Testis (tissue), 2 donors: ENCODE data around the gene ZCCHC7.

Source experiments
- POLR2A ChIP-seq: fragments of 450-650 bp; IDR thresholded peaks from one replicate; pipeline ENCODE4 v1.6.1; 2017; ENCODE audit warnings: antibody characterized with exemption, mild to moderate bottlenecking, moderate library complexity
- TF ChIP-seq, protein P1 (sequence below), 3 experiments: fragments of 450-650 bp in 2 of 3; fragments of 200-600 bp in 1 of 3; sonication (generic) in 1 of 3; IDR thresholded peaks; one replicate each; pipeline ENCODE4 v1.5.1; 2016 to 2019; ENCODE audit warnings: antibody characterized with exemption in 3 of 3, mild to moderate bottlenecking in 2 of 3, moderate library complexity in 1 of 3

DNA sequence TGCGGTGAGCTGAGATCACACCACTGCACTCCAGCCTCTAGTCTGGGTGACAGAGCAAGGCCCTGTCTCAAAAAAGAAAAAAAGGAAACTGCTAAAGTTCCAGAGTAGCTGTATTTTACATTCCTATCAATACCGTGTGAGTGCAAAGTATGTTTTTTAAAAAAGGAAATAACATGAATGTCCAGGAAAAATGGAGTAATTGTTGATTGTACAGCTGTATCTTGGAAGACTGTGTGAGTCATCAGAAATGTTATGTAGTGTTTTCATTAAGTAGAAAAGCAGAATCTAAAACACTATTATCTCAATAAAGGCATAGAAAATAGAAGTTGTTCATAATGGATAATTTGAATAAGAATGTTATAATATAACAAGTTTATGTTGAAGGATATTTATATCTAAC is 53.9 kb downstream of the ZCCHC7 start:
- TF ChIP-seq, protein P1, sequence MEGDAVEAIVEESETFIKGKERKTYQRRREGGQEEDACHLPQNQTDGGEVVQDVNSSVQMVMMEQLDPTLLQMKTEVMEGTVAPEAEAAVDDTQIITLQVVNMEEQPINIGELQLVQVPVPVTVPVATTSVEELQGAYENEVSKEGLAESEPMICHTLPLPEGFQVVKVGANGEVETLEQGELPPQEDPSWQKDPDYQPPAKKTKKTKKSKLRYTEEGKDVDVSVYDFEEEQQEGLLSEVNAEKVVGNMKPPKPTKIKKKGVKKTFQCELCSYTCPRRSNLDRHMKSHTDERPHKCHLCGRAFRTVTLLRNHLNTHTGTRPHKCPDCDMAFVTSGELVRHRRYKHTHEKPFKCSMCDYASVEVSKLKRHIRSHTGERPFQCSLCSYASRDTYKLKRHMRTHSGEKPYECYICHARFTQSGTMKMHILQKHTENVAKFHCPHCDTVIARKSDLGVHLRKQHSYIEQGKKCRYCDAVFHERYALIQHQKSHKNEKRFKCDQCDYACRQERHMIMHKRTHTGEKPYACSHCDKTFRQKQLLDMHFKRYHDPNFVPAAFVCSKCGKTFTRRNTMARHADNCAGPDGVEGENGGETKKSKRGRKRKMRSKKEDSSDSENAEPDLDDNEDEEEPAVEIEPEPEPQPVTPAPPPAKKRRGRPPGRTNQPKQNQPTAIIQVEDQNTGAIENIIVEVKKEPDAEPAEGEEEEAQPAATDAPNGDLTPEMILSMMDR (IDR thresholded peaks at IDR 0.05): no peak
- TF ChIP-seq POLR2A: no peak
